Vagina (tissue), 2 donors: ENCODE measurements around the gene TINAGL1.

ENCODE experiments used
- CTCF ChIP-seq, 3 experiments: fragments of 450-650 bp in 2 of 3; fragments of 200-600 bp in 1 of 3; sonication (generic) in 1 of 3; IDR thresholded peaks; one replicate each; pipeline ENCODE4 v1.5.1; 2017 to 2019; ENCODE audit warnings: antibody characterized with exemption in 3 of 3, mild to moderate bottlenecking in 2 of 3, moderate library complexity in 2 of 3
- POLR2A ChIP-seq, 2 donors: fragments of 450-650 bp; IDR thresholded peaks; one replicate each; pipeline ENCODE4 v1.6.1; 2017; ENCODE audit warnings: antibody characterized with exemption in 2 of 2, mild to moderate bottlenecking in 2 of 2, moderate library complexity in 2 of 2

GRCh38 chr1:31560394-31560793 is 15.9 kb upstream of the TINAGL1 start:
- TF ChIP-seq CTCF (IDR thresholded peaks at IDR 0.05) (no peak), POLR2A (IDR thresholded peaks at IDR 0.05) (no peak)
